ENCODE data around the gene TP53BP2. TPM values are rescaled to one million over a fixed set of nuclear protein-coding genes. Genes with fewer than 3 reads are reported as not detected.
"Not testable (repeated sequence)": the region's sequence is repeated elsewhere in the genome, so short reads cannot be mapped to it uniquely, and the experiment has no call there.

TP53BP2 gene
- polyA plus RNA-seq (2011; rRNA removed) (40.4 and 48.1 TPM in 2 replicates), polyA minus RNA-seq (2011; rRNA and poly(A)+ RNA removed) (111 and 115 TPM in 2 replicates)

GRCh38 chr1:223845810-223846682, at the start of gene TP53BP2:
Gene TP53BP2 (minus strand): TSS chr1:223845947. CDS start chr1:223845680, 267 bp downstream.
- Histone ChIP-seq H3K4me3 (ENCODE audit: low read depth, low read length) (peak within 1 kb of the TSS; percentile 83), H3K27ac (ENCODE audit: low read depth, low read length) (peak within 1 kb of the TSS; percentile 91), H3K27me3 (ENCODE audit: control insufficient read depth, insufficient read depth, low read length) (no peaks in the 10 kb centered on the region), H3K9me3 (ENCODE audit: control insufficient read depth, insufficient read depth, low read length) (no peaks in the 10 kb centered on the region; the same call in 1 of the 2 replicates)
- peak; percentile 62 for DNase-seq (ENCODE audit: low read depth, low spot score)
- CTCF ChIA-PET = interaction anchor here (0.7 to 2.4 kb wide), 13 partner anchors 9 to 205 kb away, joined by 3 to 9 read pairs (median 3); no protein-coding TSS in a partner anchor
- POLR2A ChIA-PET = interaction anchor here (0.6 to 1.7 kb wide), 12 partner anchors 9 to 1179 kb away, joined by 3 to 5 read pairs (median 3); no protein-coding TSS in a partner anchor
- TF ChIP-seq CTCF (IDR thresholded peaks at IDR 0.05; ENCODE audit: low read depth, low read length) = peak; percentile 70

- CTCF ChIA-PET; DNase-seq (ENCODE audit: low read depth, low spot score); POLR2A ChIA-PET; H3K27me3 ChIP-seq (ENCODE audit: control insufficient read depth, insufficient read depth, low read length); H3K27ac ChIP-seq (ENCODE audit: low read depth, low read length); H3K9me3 ChIP-seq (ENCODE audit: control insufficient read depth, insufficient read depth, low read length); H3K4me3 ChIP-seq (ENCODE audit: low read depth, low read length): not testable (repeated sequence)
These were observed 44.7 kb upstream of the TP53BP2 start for GRCh38 chr1:223890494-223890893.

GRCh38 chr1:223889319-223889718, 43.6 kb upstream of the TP53BP2 start:
- H3K27me3 ChIP-seq (ENCODE audit: control insufficient read depth, insufficient read depth, low read length); POLR2A ChIA-PET; H3K9me3 ChIP-seq (ENCODE audit: control insufficient read depth, insufficient read depth, low read length); H3K27ac ChIP-seq (ENCODE audit: low read depth, low read length); DNase-seq (ENCODE audit: low read depth, low spot score); H3K4me3 ChIP-seq (ENCODE audit: low read depth, low read length); CTCF ChIA-PET: not testable (repeated sequence)

- no peaks in the 10 kb centered on the region for H3K27me3 ChIP-seq (ENCODE audit: control insufficient read depth, insufficient read depth, low read length)
- peak; percentile 88 for DNase-seq (ENCODE audit: low read depth, low spot score)
- peak overlapping the region; percentile 39 for H3K4me3 ChIP-seq (ENCODE audit: low read depth, low read length)
- CTCF ChIA-PET = interaction anchor here (1.1 kb wide), 1 partner anchor 41 kb away, joined by 3 read pairs; no protein-coding TSS in a partner anchor
- TF ChIP-seq CTCF (IDR thresholded peaks at IDR 0.05; ENCODE audit: low read depth, low read length) = no peak
- H3K9me3 ChIP-seq (ENCODE audit: control insufficient read depth, insufficient read depth, low read length) = no peaks in the 10 kb centered on the region; the same call in 1 of the 2 replicates
- POLR2A ChIA-PET = interaction anchor here (0.5 to 0.7 kb wide), 2 partner anchors 41 to 161 kb away, joined by 3 to 4 read pairs; no protein-coding TSS in a partner anchor
- peak overlapping the region; percentile 74 for H3K27ac ChIP-seq (ENCODE audit: low read depth, low read length)
These were observed 42.1 kb upstream of the TP53BP2 start for GRCh38 chr1:223887747-223888418.

- no peak for DNase-seq (ENCODE audit: low read depth, low spot score)
- ChIA-PET POLR2A (no interaction called here), CTCF (interaction anchor here (0.7 kb wide), 1 partner anchor 73 kb away, joined by 3 read pairs; no protein-coding TSS in a partner anchor)
- TF ChIP-seq CTCF (IDR thresholded peaks at IDR 0.05; ENCODE audit: low read depth, low read length) = no peak
- H3K27ac ChIP-seq (ENCODE audit: low read depth, low read length) = no peak overlapping the region
- no peaks in the 10 kb centered on the region for H3K27me3 ChIP-seq (ENCODE audit: control insufficient read depth, insufficient read depth, low read length)
- H3K4me3 ChIP-seq (ENCODE audit: low read depth, low read length) = no peak overlapping the region
- H3K9me3 ChIP-seq (ENCODE audit: control insufficient read depth, insufficient read depth, low read length) = no peaks in the 10 kb centered on the region; the same call in 1 of the 2 replicates
These were observed 40.8 kb upstream of the TP53BP2 start for GRCh38 chr1:223886516-223886921.
